C4-2B (cell line): Measurements from ENCODE around the gene FABP3.
A peak's percentile ranks its signal among the peaks of the same experiment; 100 is the strongest.

Source experiments
- H3K27ac ChIP-seq: fragments of 450-650 bp; 2 replicates; pipeline ENCODE4 v1.5.1; 2017
- ZFX ChIP-seq: fragments of 450-650 bp; IDR thresholded peaks from 2 replicates; pipeline ENCODE4 v1.6.1; 2017
- TF ChIP-seq, protein P1 (sequence below): fragments of 450-650 bp; conservative IDR thresholded peaks from 2 replicates; pipeline ENCODE4 v1.5.1; 2017; ENCODE audit warnings: mild to moderate bottlenecking

The FABP3 gene

DNA sequence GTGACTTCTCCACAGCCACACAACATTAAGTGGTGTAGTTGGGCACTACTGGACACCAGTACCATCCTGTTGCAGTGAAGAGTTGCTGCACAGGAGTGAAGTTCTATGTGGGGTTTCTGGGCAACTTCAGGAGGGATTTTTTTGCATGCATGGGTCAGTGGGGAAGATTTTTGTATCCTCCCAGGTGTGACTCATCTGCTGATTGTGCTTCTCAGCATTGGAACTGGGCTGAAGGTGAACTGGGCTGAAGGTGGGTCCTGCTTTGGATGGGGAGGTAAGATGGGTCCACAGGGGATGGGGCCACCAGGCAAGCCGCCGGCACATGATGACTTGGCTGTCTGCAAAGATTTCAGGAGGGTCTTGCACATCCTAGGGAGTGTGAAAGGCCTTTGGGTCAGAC, 42.8 kb upstream of the FABP3 start:
- TF ChIP-seq, protein P1, sequence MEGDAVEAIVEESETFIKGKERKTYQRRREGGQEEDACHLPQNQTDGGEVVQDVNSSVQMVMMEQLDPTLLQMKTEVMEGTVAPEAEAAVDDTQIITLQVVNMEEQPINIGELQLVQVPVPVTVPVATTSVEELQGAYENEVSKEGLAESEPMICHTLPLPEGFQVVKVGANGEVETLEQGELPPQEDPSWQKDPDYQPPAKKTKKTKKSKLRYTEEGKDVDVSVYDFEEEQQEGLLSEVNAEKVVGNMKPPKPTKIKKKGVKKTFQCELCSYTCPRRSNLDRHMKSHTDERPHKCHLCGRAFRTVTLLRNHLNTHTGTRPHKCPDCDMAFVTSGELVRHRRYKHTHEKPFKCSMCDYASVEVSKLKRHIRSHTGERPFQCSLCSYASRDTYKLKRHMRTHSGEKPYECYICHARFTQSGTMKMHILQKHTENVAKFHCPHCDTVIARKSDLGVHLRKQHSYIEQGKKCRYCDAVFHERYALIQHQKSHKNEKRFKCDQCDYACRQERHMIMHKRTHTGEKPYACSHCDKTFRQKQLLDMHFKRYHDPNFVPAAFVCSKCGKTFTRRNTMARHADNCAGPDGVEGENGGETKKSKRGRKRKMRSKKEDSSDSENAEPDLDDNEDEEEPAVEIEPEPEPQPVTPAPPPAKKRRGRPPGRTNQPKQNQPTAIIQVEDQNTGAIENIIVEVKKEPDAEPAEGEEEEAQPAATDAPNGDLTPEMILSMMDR, result no peak
- TF ChIP-seq ZFX, result no peak
- H3K27ac ChIP-seq, result peak overlapping the region; percentile 32

DNA sequence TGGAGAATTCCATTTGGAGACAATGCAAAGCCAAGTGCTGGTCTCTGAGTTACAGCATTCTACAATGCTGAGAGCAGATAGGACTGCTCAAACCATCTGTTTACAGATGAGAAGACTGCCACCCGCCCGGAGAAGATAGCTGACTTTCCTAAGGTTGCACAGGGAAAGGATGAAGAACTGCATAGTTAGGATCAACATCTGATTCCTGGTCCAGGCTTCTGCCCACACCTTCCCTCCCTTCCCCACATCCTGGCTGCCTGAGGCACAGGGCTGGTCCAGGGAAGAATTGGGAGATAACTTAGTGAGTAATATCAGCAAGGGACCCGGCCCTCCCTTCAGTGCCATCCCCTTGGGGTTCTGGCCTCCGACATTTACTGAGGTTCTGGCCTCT, 42.1 kb upstream of the FABP3 start:
- no peak for TF ChIP-seq ZFX
- TF ChIP-seq, protein P1, result no peak
- peak overlapping the region; percentile 93 for H3K27ac ChIP-seq

DNA sequence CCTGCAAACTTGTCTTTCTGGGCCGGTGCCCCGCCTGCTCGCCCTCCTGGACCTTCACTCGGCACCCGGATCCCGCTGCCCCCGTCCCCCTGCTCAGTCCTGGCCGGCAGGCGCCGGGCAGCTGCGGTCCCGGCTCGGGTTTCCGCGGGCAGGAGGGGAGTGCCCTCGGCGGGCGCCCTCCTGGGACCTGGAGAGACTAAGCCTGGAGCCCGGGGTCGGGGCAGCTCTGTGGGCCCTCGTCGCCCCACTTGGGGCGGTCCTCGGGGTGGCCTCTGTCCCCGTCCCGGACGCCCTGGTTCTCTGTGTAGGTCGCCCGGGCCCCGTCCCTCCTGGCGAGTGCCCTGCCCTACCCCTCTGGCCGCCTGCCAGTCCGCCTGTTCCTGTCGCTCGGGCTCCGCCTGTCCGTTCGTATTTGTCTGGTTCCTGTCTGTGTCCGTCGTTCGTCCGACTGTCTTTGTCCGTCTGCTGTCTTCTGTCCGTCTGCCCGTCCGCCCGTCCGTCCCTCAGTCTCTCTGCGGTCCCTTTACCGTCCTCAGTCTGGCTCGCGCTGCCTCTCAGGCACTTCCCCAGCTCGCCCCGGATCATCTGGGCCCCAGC, 40.6 kb upstream of the FABP3 start:
- peak overlapping the region; percentile 93 for H3K27ac ChIP-seq
- TF ChIP-seq ZFX, result peak; percentile 40; the same call in 1 of the 2 replicates
- TF ChIP-seq, protein P1, result no peak

DNA sequence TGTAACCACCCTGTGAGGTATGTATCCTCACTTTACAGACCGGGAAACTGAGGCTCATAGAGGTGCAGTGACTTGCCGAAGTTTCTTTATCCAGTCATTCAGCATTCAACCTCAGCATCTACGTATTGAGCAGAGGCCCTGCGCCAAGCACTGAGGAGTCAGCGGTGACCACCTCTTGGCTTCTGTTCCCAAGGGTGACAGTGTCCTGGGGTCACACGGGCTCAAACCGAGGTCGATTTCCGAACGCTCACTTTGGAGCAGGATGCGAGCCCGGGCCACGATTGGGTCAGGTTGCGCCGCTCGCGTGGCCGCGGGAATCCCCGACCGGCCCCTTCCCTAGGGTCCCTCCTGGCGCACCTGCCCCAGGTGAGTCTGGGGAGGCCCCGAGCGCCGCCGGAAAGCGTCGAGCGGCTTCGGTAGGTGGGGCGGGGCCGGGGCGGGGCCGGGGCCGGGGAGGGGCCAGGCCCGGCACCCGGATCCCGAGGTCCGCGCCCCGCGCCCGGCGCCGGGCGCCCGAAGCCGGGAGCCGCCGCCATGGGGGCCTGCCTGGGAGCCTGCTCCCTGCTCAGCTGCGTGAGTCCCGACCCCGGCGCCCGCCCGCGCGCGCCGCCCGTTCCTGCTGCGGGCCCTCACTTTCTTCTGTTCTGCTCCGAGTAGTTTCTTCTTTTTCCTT, 40.0 kb upstream of the FABP3 start, which contains the start of gene SERINC2:
Gene SERINC2 (plus strand): TSS at position 482 of the 673 bp plus-strand sequence. CDS start 53 bp downstream, at position 535.
- TF ChIP-seq ZFX, result no peak
- TF ChIP-seq, protein P1, result no peak
- H3K27ac ChIP-seq, result peak within 1 kb of the TSS; percentile 93

DNA sequence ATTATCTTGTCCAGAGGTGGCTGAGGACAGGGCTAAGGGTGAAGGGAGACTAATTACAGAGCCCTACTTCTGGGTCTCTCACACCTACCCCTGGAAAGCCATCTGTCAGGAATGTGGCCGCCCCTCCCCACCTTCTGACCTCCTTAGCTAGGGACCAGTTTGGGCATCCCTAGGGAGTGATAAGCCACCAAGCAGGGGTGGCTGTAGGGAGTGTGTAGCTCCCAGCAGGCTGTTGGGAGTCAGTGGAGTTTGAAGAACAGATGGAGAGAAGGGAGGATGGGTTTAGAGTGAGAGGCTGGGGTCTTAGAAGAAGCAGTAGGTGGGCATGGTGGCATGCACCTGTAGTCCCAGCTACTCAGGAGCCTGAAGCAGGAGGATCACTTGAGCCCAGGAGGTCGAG, 39.3 kb upstream of the FABP3 start:
- TF ChIP-seq, protein P1, result no peak
- TF ChIP-seq ZFX, result no peak
- H3K27ac ChIP-seq, result no peak overlapping the region

DNA sequence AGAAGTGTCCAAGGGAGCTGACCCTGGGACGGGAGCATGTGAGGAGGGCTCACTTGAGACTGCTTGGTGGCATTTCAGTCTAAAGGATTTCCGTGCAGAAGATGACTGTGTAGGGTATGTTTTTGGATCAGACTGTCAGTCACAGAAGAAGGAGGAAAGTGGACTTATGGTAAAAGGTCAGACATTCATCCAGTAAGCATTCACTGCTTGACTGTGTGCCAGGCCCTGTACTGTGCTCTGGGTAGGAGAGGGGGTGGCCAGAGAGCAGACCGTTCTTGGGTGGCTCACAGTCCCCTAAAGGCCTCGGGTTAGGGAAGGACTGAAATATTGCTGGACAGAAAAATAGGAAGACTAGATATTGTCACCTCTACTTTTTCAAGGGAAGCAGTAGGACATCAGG, 38.0 kb upstream of the FABP3 start:
- no peak overlapping the region for H3K27ac ChIP-seq
- no peak for TF ChIP-seq ZFX
- TF ChIP-seq, protein P1, result no peak
